ENCODE results near the gene COL7A1. TPM values are rescaled to one million over a fixed set of nuclear protein-coding genes. Genes with fewer than 3 reads are reported as not detected.

COL7A1 gene
- total RNA-seq, 4 donors from 2014 or later: 0.66 to 1.7 (median 1.1) TPM

GRCh38 chr3:48564022-48564421, 31.1 kb downstream of the COL7A1 start:
- TF ChIP-seq POLR2A (IDR thresholded peaks at IDR 0.05): no peak
- no peak for TF ChIP-seq CTCF (IDR thresholded peaks at IDR 0.05 in 4 of 5, conservative IDR thresholded peaks at IDR 0.05 in 1 of 5)
- Histone ChIP-seq H3K4me1 (peaks cover 21 to 22% of the 10 kb centered on the region in 2 donors), H3K27me3 (no peaks in the 10 kb centered on the region), H3K36me3 (no peaks in the 10 kb centered on the region), H3K4me3 (no peak overlapping the region), H3K27ac (no peak overlapping the region), H3K9me3 (no peaks in the 10 kb centered on the region)
- DNase-seq (peak in 1 of 2 donors; percentile 34), ATAC-seq (no peak)
- intact Hi-C loops (cut with DNase I; ENCODE audit: low total_unique reads): no loop called here
- in situ Hi-C loops (cut with MboI; ENCODE audit: low sequenced_read_pairs in 4 of 4): no loop called here

GRCh38 chr3:48563382-48563918, 31.7 kb downstream of the COL7A1 start, which contains the start of gene UCN2:
Gene UCN2, minus strand, starts transcription at chr3:48563781. Its CDS starts 657 bp downstream, at chr3:48563124.
- Histone ChIP-seq H3K27ac (no peak within 1 kb of the TSS), H3K36me3 (no peaks in the 10 kb centered on the region), H3K27me3 (no peaks in the 10 kb centered on the region), H3K4me1 (peaks cover 23 to 28% of the 10 kb centered on the region in 2 donors), H3K9me3 (no peaks in the 10 kb centered on the region), H3K4me3 (no peak within 1 kb of the TSS)
- no peak for ATAC-seq
- no peak for TF ChIP-seq CTCF (IDR thresholded peaks at IDR 0.05 in 4 of 5, conservative IDR thresholded peaks at IDR 0.05 in 1 of 5)
- no peak for TF ChIP-seq POLR2A (IDR thresholded peaks at IDR 0.05)
- intact Hi-C loops (cut with DNase I; ENCODE audit: low total_unique reads) (no loop called here), in situ Hi-C loops (cut with MboI; ENCODE audit: low sequenced_read_pairs in 4 of 4) (no loop called here)
- DNase-seq: no peak

- no peaks in the 10 kb centered on the region for H3K27me3 ChIP-seq
- peak overlapping the region in 1 of 4 donors; percentile 88 for H3K27ac ChIP-seq
- no peak overlapping the region for H3K4me3 ChIP-seq
- ATAC-seq (no peak), DNase-seq (no peak)
- intact Hi-C loops (cut with DNase I; ENCODE audit: low total_unique reads) (no loop called here), in situ Hi-C loops (cut with MboI; ENCODE audit: low sequenced_read_pairs in 4 of 4) (no loop called here)
- peaks cover 30 to 35% of the 10 kb centered on the region in 2 donors for H3K4me1 ChIP-seq
- TF ChIP-seq CTCF (IDR thresholded peaks at IDR 0.05 in 4 of 5, conservative IDR thresholded peaks at IDR 0.05 in 1 of 5): no peak
- TF ChIP-seq POLR2A (IDR thresholded peaks at IDR 0.05): no peak
- H3K36me3 ChIP-seq: no peaks in the 10 kb centered on the region
- no peaks in the 10 kb centered on the region for H3K9me3 ChIP-seq
These were observed 32.6 kb downstream of the COL7A1 start for GRCh38 chr3:48562367-48563095.

GRCh38 chr3:48561045-48561736, 33.9 kb downstream of the COL7A1 start:
- Histone ChIP-seq H3K9me3 (no peaks in the 10 kb centered on the region), H3K27ac (peak overlapping the region; percentile 85 to 90 (median 88)), H3K4me1 (peaks cover 35 to 40% of the 10 kb centered on the region in 2 donors), H3K4me3 (peak overlapping the region; percentile 30 to 59 (median 51)), H3K36me3 (no peaks in the 10 kb centered on the region), H3K27me3 (no peaks in the 10 kb centered on the region)
- TF ChIP-seq CTCF (IDR thresholded peaks at IDR 0.05 in 4 of 5, conservative IDR thresholded peaks at IDR 0.05 in 1 of 5) (peak in 2 of 5 experiments; percentile 12 to 25), POLR2A (IDR thresholded peaks at IDR 0.05) (no peak)
- DNase-seq (peak in 1 of 2 donors; percentile 65), ATAC-seq (peak; percentile 2 to 11)
- intact Hi-C loops (cut with DNase I; ENCODE audit: low total_unique reads): no loop called here
- in situ Hi-C loops (cut with MboI; ENCODE audit: low sequenced_read_pairs in 4 of 4): no loop called here

Measured in gastrocnemius medialis (tissue), 4 donors.